ENCODE data around the gene NPRL2.

The NPRL2 gene

GRCh38 chr3:50304601-50305000 is 46.0 kb downstream of the NPRL2 start:
- DNase-seq (ENCODE audit: low read depth): no peak

DNA sequence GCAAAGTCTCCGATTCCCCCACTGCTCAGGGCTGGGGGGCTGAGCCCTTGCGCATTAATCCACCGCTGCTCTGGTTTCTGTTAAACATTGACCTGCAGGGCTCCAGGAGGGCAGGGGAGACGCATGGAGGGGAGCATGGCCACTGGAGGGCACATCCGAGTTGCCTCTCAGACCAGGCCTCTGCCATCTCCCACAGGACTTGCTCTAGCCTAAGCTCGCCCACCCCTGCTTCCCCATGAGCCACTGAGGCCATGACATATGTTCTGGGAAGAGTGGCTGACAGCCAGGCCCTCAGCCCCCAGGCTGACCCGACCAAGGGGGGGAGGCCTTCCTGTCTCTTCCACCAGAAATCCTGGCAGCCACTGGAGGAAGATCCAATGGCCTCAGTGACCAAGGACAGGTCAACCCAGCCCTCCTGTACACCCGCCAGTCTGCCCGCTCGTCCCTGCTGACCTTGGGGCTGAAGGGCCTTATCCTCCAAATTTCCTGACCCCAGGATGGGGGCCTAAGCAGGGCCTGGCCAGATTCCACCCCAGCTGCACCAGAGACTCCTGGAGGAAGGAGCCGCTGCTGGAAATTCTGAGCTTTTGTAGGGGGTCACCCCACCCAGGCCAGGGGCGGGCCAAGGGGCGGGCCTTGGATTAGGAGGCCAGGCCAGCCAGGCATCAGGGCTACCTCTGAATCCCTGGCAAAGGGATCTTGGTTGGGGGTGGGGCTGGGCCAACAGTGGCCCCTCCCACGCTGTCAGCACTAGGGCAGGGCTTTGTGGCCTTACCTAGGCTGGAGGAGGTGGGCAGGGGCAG is 47.4 kb downstream of the NPRL2 start, which contains the start of gene HYAL1:
HYAL1 (minus strand) TSS at position 562 of the 803 bp plus-strand sequence. CDS start 618 bp downstream, outside the sequence.
- DNase-seq (ENCODE audit: low read depth): peak; percentile 23

DNA sequence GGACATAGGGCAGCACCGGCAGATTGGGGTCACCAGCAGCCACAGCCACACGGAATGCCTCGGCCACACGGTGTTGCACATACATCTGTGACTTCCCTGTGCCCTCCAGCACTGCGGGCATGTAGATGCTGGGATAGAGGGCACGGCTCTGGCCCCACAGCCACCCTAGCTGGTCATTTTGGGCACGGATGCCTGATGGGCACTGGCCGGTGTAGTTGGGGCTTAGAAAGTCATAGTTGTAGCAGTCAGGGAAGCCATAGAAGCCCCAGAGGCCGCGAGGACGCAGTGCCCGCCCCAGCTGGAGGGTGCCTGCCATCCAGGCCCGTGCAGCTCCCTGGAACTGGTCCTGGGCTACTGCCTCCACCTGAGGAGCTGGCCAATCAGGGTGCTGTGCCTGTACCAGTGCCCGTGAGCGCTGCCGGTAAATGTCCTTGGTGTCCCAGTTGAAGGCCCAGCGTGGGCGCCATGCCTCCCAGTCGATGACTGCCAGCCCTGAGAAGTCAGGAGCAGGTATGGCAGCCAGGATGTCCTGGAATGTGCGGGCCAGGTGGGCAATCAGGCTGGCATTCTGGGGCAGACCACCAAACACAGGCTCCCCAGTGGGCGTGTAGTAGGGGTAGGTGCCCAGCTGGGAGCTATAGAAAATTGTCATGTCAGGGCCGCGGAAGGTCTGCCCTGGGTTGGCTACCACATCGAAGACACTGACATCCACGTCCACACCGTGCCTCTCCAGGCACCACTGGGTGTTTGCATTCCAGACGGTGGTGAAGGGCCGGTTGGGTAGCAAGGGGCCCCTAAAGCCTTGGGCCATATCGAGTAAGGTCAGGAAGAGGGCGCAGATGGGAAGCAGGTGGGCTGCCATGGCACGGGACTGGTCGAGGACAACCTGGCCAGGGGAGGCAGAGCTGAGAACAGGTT is 48.2 kb downstream of the NPRL2 start:
- no peak for DNase-seq (ENCODE audit: low read depth)

DNA sequence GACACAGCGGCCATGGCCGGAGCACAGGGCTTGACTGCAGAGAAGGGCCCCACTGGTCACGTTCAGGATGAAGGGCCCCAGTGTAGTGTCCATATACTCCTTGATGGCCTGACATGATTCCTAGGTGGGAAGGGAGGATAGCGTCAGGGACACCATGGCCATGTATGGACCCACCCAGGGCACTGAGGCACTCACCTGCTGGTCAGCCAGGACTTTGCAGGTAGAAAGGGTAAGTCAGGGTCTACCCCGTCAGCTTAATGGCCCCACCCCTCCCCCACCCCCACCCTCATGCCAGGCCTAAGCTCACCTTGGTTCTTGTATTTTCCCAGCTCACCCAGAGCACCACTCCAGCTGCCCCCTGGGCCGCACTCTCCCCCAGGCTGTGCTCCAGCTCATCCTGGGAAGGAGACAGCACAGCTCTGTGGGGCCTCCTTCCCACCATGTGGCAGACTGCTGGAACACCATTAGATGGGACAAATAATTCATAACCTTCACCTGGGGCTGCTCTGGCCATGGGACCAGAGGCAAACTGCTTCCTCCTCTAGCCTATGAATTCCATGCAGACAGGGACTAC is 49.8 kb downstream of the NPRL2 start:
- no peak for DNase-seq (ENCODE audit: low read depth)

GRCh38 chr3:50299929-50300680 is 50.5 kb downstream of the NPRL2 start:
- peak; percentile 54 for DNase-seq (ENCODE audit: low read depth)

GRCh38 chr3:50299638-50299928 is 51.0 kb downstream of the NPRL2 start:
- DNase-seq (ENCODE audit: low read depth): no peak

DNA sequence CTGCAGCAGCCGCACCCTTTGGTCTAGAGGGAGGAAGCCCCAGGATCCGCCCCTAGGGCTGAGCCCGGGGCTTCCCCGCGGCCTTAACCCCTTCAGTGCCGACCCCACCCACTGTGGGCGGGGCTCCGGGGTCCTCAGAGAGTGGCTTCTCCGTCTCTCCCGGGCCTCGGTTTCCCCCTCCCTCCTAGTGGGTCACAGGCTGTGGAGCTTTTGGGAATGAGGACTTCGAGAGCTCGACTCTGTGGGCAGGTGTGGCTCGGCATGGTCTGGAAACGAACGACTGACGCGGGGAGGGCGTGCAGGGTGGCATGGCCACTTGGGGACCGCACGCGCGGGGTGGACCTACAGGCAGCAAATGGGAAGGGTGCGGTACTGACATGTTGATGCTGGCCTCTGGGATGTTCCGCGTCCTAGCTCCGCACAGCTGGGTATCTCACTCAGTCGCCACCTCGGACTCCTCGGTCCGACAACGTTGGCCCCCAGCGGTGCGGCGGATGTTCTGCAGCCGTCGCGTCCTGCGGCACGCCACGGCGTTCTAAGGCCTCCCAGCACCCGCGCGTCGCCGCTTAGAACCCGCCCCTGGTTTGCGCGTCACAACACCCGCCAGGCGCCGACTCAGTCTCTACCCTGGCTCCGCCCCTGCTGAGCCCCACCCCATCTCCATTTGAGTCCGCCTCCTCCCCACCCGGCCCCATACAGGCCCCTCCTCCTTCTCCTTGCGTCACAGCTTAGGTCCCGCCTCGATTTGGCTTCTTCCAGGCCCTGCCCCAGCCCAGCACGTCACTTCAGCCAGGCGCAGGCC is 51.5 kb downstream of the NPRL2 start, which contains the start of the genes HYAL3 and NAA80:
HYAL3 (minus strand) TSS at position 570 of the 802 bp plus-strand sequence. CDS start 3,803 bp downstream, outside the sequence.
NAA80 (minus strand) TSS at position 570 of the 802 bp plus-strand sequence. CDS start 1,942 bp downstream, outside the sequence.
- DNase-seq (ENCODE audit: low read depth): peak; percentile 100

DNA sequence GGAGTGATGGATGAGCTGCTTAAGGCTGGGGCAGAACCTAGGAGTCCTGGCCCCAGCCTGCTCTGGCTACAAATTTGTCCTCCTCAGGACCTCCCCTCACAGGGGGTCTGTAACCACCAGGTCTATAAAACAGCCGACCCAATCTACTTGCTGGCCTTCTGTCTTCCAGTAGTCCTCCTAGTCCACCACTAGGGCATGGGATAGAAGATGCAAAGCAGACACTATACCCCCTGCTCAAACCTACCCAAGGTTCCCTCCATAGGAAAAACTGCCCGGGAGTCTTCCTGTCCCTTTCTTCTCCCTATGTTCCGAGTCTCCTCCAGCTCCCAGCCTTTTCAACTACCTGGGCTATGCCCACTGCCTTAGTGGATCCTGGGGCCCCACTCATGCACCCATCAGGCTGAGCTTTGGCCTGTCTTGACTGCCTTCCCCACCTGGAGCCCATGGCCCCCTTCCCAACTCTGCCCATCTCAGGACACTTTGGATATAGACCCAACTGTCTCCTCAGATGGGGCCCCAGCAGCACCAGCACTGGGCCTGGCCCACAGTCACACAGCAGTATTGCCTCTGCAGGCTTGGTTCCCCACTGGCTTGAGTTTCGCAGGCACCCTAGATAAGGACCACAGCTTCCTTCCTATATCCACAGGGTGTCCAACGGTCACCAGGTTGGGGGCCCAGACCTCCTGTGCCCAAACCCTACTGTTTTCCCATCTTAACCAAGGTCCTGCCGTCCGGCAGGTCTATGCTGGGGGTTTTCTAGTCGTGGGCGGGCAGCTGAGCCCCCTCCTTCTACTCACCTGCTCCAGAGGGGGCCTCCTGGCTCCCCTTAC is 52.5 kb downstream of the NPRL2 start:
- DNase-seq (ENCODE audit: low read depth): no peak

DNA sequence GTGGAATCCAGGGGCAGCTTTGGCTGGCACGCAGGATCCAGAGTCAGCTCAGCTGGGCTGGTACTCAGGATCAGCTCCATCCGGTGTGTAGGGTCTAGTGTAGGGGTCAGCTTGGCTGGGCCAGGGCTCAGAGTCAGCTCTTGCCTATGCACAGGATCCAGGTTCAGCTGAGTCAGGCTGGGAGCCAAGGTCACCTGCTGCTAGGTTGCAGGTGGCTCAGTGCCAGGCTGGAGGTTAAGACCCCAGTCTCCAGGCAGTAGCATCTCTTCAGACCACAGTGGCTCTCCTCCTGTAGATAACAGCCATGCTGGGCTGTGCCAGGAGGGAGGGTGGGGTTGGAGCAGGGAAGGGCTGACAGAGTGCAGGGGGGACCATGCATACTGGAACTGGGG is 53.2 kb downstream of the NPRL2 start:
- no peak for DNase-seq (ENCODE audit: low read depth)

Measured in EH (cell line).